BLaER1 (cell line): ENCODE measurements around the gene HLA-F.

Source experiments
- H3K27ac ChIP-seq: shearing (Covaris generic); formaldehyde crosslinking; 2 replicates; pipeline ENCODE4 v1.8.1; 2022
- H3K27me3 ChIP-seq: shearing (Covaris generic); formaldehyde crosslinking; 2 replicates; pipeline ENCODE4 v1.8.1; 2022
- H3K36me3 ChIP-seq: shearing (Covaris generic); formaldehyde crosslinking; 2 replicates; pipeline ENCODE4 v1.8.1; 2022
- H3K4me1 ChIP-seq: shearing (Covaris generic); formaldehyde crosslinking; 2 replicates; pipeline ENCODE4 v1.8.1; 2022
- H3K4me2 ChIP-seq: shearing (Covaris generic); formaldehyde crosslinking; 2 replicates; pipeline ENCODE4 v1.8.1; 2022
- H3K4me3 ChIP-seq: shearing (Covaris generic); formaldehyde crosslinking; 2 replicates; pipeline ENCODE4 v1.8.1; 2022
- H3K9ac ChIP-seq: shearing (Covaris generic); formaldehyde crosslinking; 2 replicates; pipeline ENCODE4 v1.8.1; 2022
- H3K9me3 ChIP-seq: shearing (Covaris generic); formaldehyde crosslinking; 2 replicates; pipeline ENCODE4 v1.8.1; 2022
- H4K20me1 ChIP-seq: shearing (Covaris generic); formaldehyde crosslinking; 2 replicates; pipeline ENCODE4 v1.8.1; 2022
- Cebpa-rat ChIP-seq: shearing (Covaris generic); IDR thresholded peaks from 2 replicates; pipeline ENCODE4 v1.8.1; 2022

HLA-F gene

GRCh38 chr6:29742127-29742526 is 18.9 kb downstream of the HLA-F start:
- TF ChIP-seq Cebpa-rat = no peak
- Histone ChIP-seq H3K4me3 (no peak overlapping the region), H3K4me1 (peaks cover 9% of the 10 kb centered on the region), H4K20me1 (peaks cover 7% of the 10 kb centered on the region; the same call in 1 of the 2 replicates), H3K27ac (no peak overlapping the region), H3K27me3 (no peaks in the 10 kb centered on the region), H3K9ac (no peak overlapping the region), H3K36me3 (no peaks in the 10 kb centered on the region), H3K9me3 (no peaks in the 10 kb centered on the region), H3K4me2 (0 out of 2 replicates have a peak overlapping the region, but pooled peaks have one; percentile 7)

- no peak overlapping the region for H3K9ac ChIP-seq
- peaks cover 5% of the 10 kb centered on the region; the same call in 1 of the 2 replicates for H3K27me3 ChIP-seq
- TF ChIP-seq Cebpa-rat = no peak
- peaks cover 13% of the 10 kb centered on the region for H4K20me1 ChIP-seq
- no peak overlapping the region for H3K4me2 ChIP-seq
- no peak overlapping the region for H3K4me3 ChIP-seq
- H3K4me1 ChIP-seq = peaks cover 18% of the 10 kb centered on the region
- no peak overlapping the region for H3K27ac ChIP-seq
- H3K9me3 ChIP-seq = no peaks in the 10 kb centered on the region
- H3K36me3 ChIP-seq = no peaks in the 10 kb centered on the region
Measured at GRCh38 chr6:29743025-29743424, 19.8 kb downstream of the HLA-F start.

GRCh38 chr6:29743568-29743967 is 20.3 kb downstream of the HLA-F start:
- Histone ChIP-seq H3K9ac (no peak overlapping the region), H3K4me1 (peaks cover 21% of the 10 kb centered on the region), H3K27me3 (peaks cover 10% of the 10 kb centered on the region; the same call in 1 of the 2 replicates), H3K4me2 (no peak overlapping the region), H3K4me3 (no peak overlapping the region), H4K20me1 (peaks cover 15% of the 10 kb centered on the region), H3K9me3 (no peaks in the 10 kb centered on the region), H3K36me3 (no peaks in the 10 kb centered on the region), H3K27ac (no peak overlapping the region)
- TF ChIP-seq Cebpa-rat = no peak

- Histone ChIP-seq H3K9me3 (no peaks in the 10 kb centered on the region), H3K4me1 (peaks cover 21% of the 10 kb centered on the region), H4K20me1 (peaks cover 15% of the 10 kb centered on the region), H3K36me3 (no peaks in the 10 kb centered on the region), H3K9ac (no peak overlapping the region), H3K27me3 (peaks cover 11% of the 10 kb centered on the region; the same call in 1 of the 2 replicates), H3K4me2 (no peak overlapping the region), H3K27ac (no peak overlapping the region), H3K4me3 (no peak overlapping the region)
- TF ChIP-seq Cebpa-rat = no peak
Measured at GRCh38 chr6:29744131-29744530, 20.9 kb downstream of the HLA-F start.

GRCh38 chr6:29744621-29745020 is 21.4 kb downstream of the HLA-F start:
- peaks cover 15% of the 10 kb centered on the region for H4K20me1 ChIP-seq
- TF ChIP-seq Cebpa-rat = no peak
- no peak overlapping the region for H3K27ac ChIP-seq
- no peak overlapping the region for H3K9ac ChIP-seq
- no peaks in the 10 kb centered on the region for H3K9me3 ChIP-seq
- H3K36me3 ChIP-seq = no peaks in the 10 kb centered on the region
- H3K4me1 ChIP-seq = peaks cover 26% of the 10 kb centered on the region
- peaks cover 11% of the 10 kb centered on the region; the same call in 1 of the 2 replicates for H3K27me3 ChIP-seq
- no peak overlapping the region for H3K4me2 ChIP-seq
- H3K4me3 ChIP-seq = no peak overlapping the region

- H3K4me3 ChIP-seq = no peak overlapping the region
- no peak overlapping the region for H3K4me2 ChIP-seq
- no peak for TF ChIP-seq Cebpa-rat
- H3K9me3 ChIP-seq = no peaks in the 10 kb centered on the region
- H3K27ac ChIP-seq = no peak overlapping the region
- peaks cover 28% of the 10 kb centered on the region for H3K4me1 ChIP-seq
- H4K20me1 ChIP-seq = peaks cover 15% of the 10 kb centered on the region
- H3K9ac ChIP-seq = no peak overlapping the region
- H3K27me3 ChIP-seq = peaks cover 11% of the 10 kb centered on the region; the same call in 1 of the 2 replicates
- no peaks in the 10 kb centered on the region for H3K36me3 ChIP-seq
Measured at GRCh38 chr6:29745386-29745785, 22.2 kb downstream of the HLA-F start.

GRCh38 chr6:29745855-29746449 is 22.7 kb downstream of the HLA-F start:
- Histone ChIP-seq H3K27ac (no peak overlapping the region), H3K4me2 (no peak overlapping the region), H3K4me3 (no peak overlapping the region), H3K4me1 (peaks cover 28% of the 10 kb centered on the region), H3K9me3 (no peaks in the 10 kb centered on the region), H3K36me3 (no peaks in the 10 kb centered on the region), H3K9ac (no peak overlapping the region), H3K27me3 (peaks cover 11% of the 10 kb centered on the region; the same call in 1 of the 2 replicates), H4K20me1 (peaks cover 15% of the 10 kb centered on the region)
- TF ChIP-seq Cebpa-rat = no peak

GRCh38 chr6:29746846-29747687 is 23.8 kb downstream of the HLA-F start:
- no peak for TF ChIP-seq Cebpa-rat

GRCh38 chr6:29747688-29748250 is 24.5 kb downstream of the HLA-F start:
- H3K4me2 ChIP-seq = peak overlapping the region; percentile 95
- H3K27me3 ChIP-seq = peaks cover 11% of the 10 kb centered on the region; the same call in 1 of the 2 replicates
- no peaks in the 10 kb centered on the region for H3K9me3 ChIP-seq
- H3K36me3 ChIP-seq = no peaks in the 10 kb centered on the region
- H3K4me3 ChIP-seq = peak overlapping the region; percentile 78
- peak overlapping the region; percentile 68 for H3K9ac ChIP-seq
- peaks cover 8% of the 10 kb centered on the region; the same call in 1 of the 2 replicates for H4K20me1 ChIP-seq
- H3K4me1 ChIP-seq = peaks cover 29% of the 10 kb centered on the region
- TF ChIP-seq Cebpa-rat = no peak
- no peak overlapping the region for H3K27ac ChIP-seq

More at GRCh38 chr6:29746846-29747687, 23.8 kb downstream of the HLA-F start:
- Histone ChIP-seq H3K9ac (no peak overlapping the region), H3K4me3 (no peak overlapping the region; the same call in 1 of the 2 replicates), H3K4me2 (peak overlapping the region; percentile 95), H3K36me3 (no peaks in the 10 kb centered on the region), H3K4me1 (peaks cover 30% of the 10 kb centered on the region), H3K27me3 (peaks cover 11% of the 10 kb centered on the region; the same call in 1 of the 2 replicates), H3K9me3 (no peaks in the 10 kb centered on the region), H3K27ac (no peak overlapping the region), H4K20me1 (peaks cover 13% of the 10 kb centered on the region)
